Measurements from ENCODE around the gene USP32. TPM values are rescaled to one million over a fixed set of nuclear protein-coding genes. Genes with fewer than 3 reads are reported as not detected.

The USP32 gene
- total and polyA plus RNA-seq, 2 donors (not counting 3 experiments of a cell fraction or from before 2014, with no cell fraction given) = 15.7 to 52.9 TPM

- POLR2A ChIA-PET = no interaction called here
- Histone ChIP-seq H3K9me3 (replicated peaks; ENCODE audit: control insufficient read depth, insufficient read depth, low read length) (no peaks in the 10 kb centered on the region), H2AFZ (ENCODE audit: low read depth, low read length) (no peak overlapping the region), H3K9me1 (replicated peaks; ENCODE audit: control insufficient read depth, extremely low read depth, insufficient read depth, low read length) (no peaks in the 10 kb centered on the region), H3K4me2 (ENCODE audit: insufficient read depth, low read length) (no peak overlapping the region), H3K4me1 (ENCODE audit: control insufficient read depth, extremely low read depth, insufficient read depth, low read length) (peaks cover 21% of the 10 kb centered on the region), H3K36me3 (ENCODE audit: control insufficient read depth in 2 of 2, extremely low read depth in 1 of 2, insufficient read depth in 2 of 2, low read length in 2 of 2) (no peaks in the 10 kb centered on the region), H3K27me3 (ENCODE audit: control insufficient read depth in 2 of 2, insufficient read depth in 2 of 2, low read length in 2 of 2) (no peaks in the 10 kb centered on the region), H3K79me2 (ENCODE audit: control insufficient read depth, insufficient read depth, low read length) (peaks cover 26% of the 10 kb centered on the region), H4K20me1 (replicated peaks; ENCODE audit: control insufficient read depth, extremely low read depth, insufficient read depth, low read length) (no peaks in the 10 kb centered on the region), H3K27ac (ENCODE audit: insufficient read depth, low read depth, low read length) (no peak overlapping the region), H3K4me3 (replicated peaks in 1 of 3; ENCODE audit: insufficient read depth in 1 of 3, low read depth in 1 of 3, low read length in 3 of 3) (no peak overlapping the region), H3K9ac (replicated peaks; ENCODE audit: extremely low read depth, insufficient read depth, low read length) (no peak overlapping the region)
- DNase-seq (ENCODE audit: low read depth, low spot score) = no peak
- intact Hi-C loops (cut with micrococcal nuclease) = loop anchor here (2.0 to 10.0 kb wide), 5 partner anchors 27 to 249 kb away; partner anchors contain the start of gene CA4
- no TSS peak for BruUV-seq (replicated peaks)
- FAIRE-seq = no peak
- TF ChIP-seq MYC (IDR thresholded peaks at IDR 0.05; ENCODE audit: low read depth, low read length) = no peak
- no peak for TF ChIP-seq JUN (IDR thresholded peaks at IDR 0.05; ENCODE audit: borderline replicate concordance, insufficient read depth, insufficient read length, low read depth)
- no peak for TF ChIP-seq EZH2 (IDR thresholded peaks at IDR 0.05; ENCODE audit: borderline replicate concordance, low read depth, low read length, severe bottlenecking)
- dilution Hi-C loops (cut with MboI; ENCODE audit: extremely low pct_ligation_motif_present, low sequenced_read_pairs) = no loop called here
- CTCF ChIA-PET = no interaction called here
These were observed 2.1 kb upstream of the USP32 start for GRCh38 chr17:60393840-60394723.

DNA sequence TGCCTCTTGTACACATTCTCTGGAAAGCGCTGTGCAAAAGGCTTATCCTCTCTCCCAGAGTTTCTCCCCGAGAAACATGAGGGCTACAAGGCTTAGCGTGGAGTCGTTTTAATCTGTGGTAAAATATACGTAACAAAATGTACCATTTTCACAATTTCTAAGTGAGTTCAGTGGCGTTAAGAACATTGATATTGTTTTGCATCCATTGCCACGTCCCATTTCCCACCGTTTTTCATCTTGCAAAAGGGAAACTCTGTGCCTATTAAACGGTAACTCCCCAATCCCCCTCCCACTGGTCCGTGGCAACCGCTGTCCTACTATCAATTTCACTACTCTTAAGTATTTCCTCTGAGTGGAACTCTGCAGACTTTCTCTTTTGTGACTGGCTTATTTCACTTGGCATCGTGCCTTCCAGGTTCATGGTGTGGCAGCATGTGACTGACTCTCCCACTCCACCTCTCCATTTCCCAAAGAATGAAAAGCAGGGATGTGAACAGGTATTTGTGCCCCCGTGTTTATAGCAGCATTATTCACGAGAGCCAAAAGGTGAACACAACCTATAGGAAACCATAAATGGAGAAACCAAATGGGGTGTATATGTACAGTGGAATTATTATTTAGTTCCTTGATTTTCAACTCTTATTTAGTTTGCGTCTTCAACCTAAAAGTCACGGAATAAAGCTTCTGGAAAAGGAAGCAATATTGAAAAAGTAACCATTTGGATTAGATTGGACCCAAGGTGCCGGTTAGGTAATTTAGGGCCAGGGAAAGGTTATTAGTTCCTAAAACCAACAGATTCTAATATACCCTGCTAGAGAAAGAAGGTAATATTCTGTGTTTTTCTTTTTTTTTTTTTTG is 1.1 kb upstream of the USP32 start:
- intact Hi-C loops (cut with micrococcal nuclease) = loop anchor here (1.0 to 10.0 kb wide), 6 partner anchors 28 to 248 kb away; partner anchors contain the start of gene CA4
- H3K27ac ChIP-seq (ENCODE audit: insufficient read depth, low read depth, low read length) = peak overlapping the region; percentile 81
- BruUV-seq (replicated peaks) = no TSS peak
- ChIA-PET POLR2A (no interaction called here), CTCF (interaction anchor here (1.3 to 3.2 kb wide), 3 partner anchors 25 to 162 kb away, joined by 3 to 17 read pairs (median 7); no protein-coding TSS in a partner anchor)
- peaks cover 24% of the 10 kb centered on the region for H3K4me1 ChIP-seq (ENCODE audit: control insufficient read depth, extremely low read depth, insufficient read depth, low read length)
- TF ChIP-seq CTCF (IDR thresholded peaks at IDR 0.05; ENCODE audit: extremely low read depth in 1 of 2, insufficient read depth in 1 of 2, low read depth in 1 of 2, low read length in 2 of 2) (no peak), POLR2AphosphoS5 (IDR thresholded peaks at IDR 0.05; ENCODE audit: insufficient read depth, low read depth, low read length) (peak; percentile 33), FOS (IDR thresholded peaks at IDR 0.05; ENCODE audit: borderline replicate concordance, insufficient read depth, low read length) (no peak), POLR2A (IDR thresholded peaks at IDR 0.05; ENCODE audit: low read depth, low read length) (peak; percentile 44)
- TF ChIP-seq, protein P1, sequence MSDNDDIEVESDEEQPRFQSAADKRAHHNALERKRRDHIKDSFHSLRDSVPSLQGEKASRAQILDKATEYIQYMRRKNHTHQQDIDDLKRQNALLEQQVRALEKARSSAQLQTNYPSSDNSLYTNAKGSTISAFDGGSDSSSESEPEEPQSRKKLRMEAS (IDR thresholded peaks at IDR 0.05; ENCODE audit: insufficient read depth, insufficient read length) = peak; percentile 54
- no peaks in the 10 kb centered on the region for H3K9me1 ChIP-seq (replicated peaks; ENCODE audit: control insufficient read depth, extremely low read depth, insufficient read depth, low read length)
- H3K9me3 ChIP-seq (replicated peaks; ENCODE audit: control insufficient read depth, insufficient read depth, low read length) = no peaks in the 10 kb centered on the region
- H3K4me3 ChIP-seq (replicated peaks in 1 of 3; ENCODE audit: insufficient read depth in 1 of 3, low read depth in 1 of 3, low read length in 3 of 3) = peak overlapping the region; percentile 59 to 88 (median 83)
- dilution Hi-C loops (cut with MboI; ENCODE audit: extremely low pct_ligation_motif_present, low sequenced_read_pairs) = no loop called here
- H3K36me3 ChIP-seq (ENCODE audit: control insufficient read depth in 2 of 2, extremely low read depth in 1 of 2, insufficient read depth in 2 of 2, low read length in 2 of 2) = no peaks in the 10 kb centered on the region
- FAIRE-seq (peak; percentile 72), DNase-seq (ENCODE audit: low read depth, low spot score) (peak; percentile 80)
- H4K20me1 ChIP-seq (replicated peaks; ENCODE audit: control insufficient read depth, extremely low read depth, insufficient read depth, low read length) = no peaks in the 10 kb centered on the region
- peak overlapping the region; percentile 89 for H3K4me2 ChIP-seq (ENCODE audit: insufficient read depth, low read length)
- no peaks in the 10 kb centered on the region for H3K27me3 ChIP-seq (ENCODE audit: control insufficient read depth in 2 of 2, insufficient read depth in 2 of 2, low read length in 2 of 2)
- peak overlapping the region; percentile 91 for H3K9ac ChIP-seq (replicated peaks; ENCODE audit: extremely low read depth, insufficient read depth, low read length)
- peaks cover 37% of the 10 kb centered on the region for H3K79me2 ChIP-seq (ENCODE audit: control insufficient read depth, insufficient read depth, low read length)
- peak overlapping the region; percentile 85 for H2AFZ ChIP-seq (ENCODE audit: low read depth, low read length)

Data from endothelial cell of umbilical vein (primary cell).